RWPE1 (cell line): ENCODE measurements around the gene CASK.
"Not testable (repeated sequence)": the region's sequence is repeated elsewhere in the genome, so short reads cannot be mapped to it uniquely, and the experiment has no call there.

Experiments used
- CTCF ChIA-PET: fragments of 350-600 bp; sonication (Branson Sonifier 250); formaldehyde crosslinking; extraction: SDS; loops from one replicate; lab custom pipeline; 2021; lab: Yijun Ruan, JAX
- POLR2A ChIA-PET: fragments of 400-600 bp; formaldehyde crosslinking; extraction: SDS; loops from one replicate; lab custom pipeline; 2020; ENCODE audit warnings: antibody characterized with exemption; ENCODE audit not compliant: low non-redundant PET; lab: Yijun Ruan, JAX
- DNase-seq: peaks from one replicate; pipeline ENCODE4 v3.0.0; 2012; ENCODE audit warnings: low spot score
- H3K27ac ChIP-seq: fragments of 450-650 bp; 2 replicates; pipeline ENCODE4 v1.5.1; 2017
- CTCF ChIP-seq: fragments of 450-650 bp; conservative IDR thresholded peaks from 2 replicates; pipeline ENCODE4 v1.5.1; 2017; ENCODE audit warnings: low read depth, mild to moderate bottlenecking

The CASK gene

GRCh38 chrX:41655631-41656030 is 267.7 kb downstream of the CASK start:
- no peak overlapping the region for H3K27ac ChIP-seq
- ChIA-PET CTCF (interaction anchor here (0.5 to 0.7 kb wide), 2 partner anchors 30 to 322 kb away, joined by 3 read pairs; no protein-coding TSS in a partner anchor), POLR2A (no interaction called here)
- DNase-seq: peak; percentile 3
- no peak for TF ChIP-seq CTCF

- no peak for TF ChIP-seq CTCF
- ChIA-PET CTCF (interaction anchor here (0.5 to 0.7 kb wide), 2 partner anchors 29 to 323 kb away, joined by 3 read pairs; no protein-coding TSS in a partner anchor), POLR2A (no interaction called here)
- no peak for DNase-seq
- no peak overlapping the region for H3K27ac ChIP-seq
Observed at GRCh38 chrX:41655101-41655500, 268.3 kb downstream of the CASK start.

GRCh38 chrX:41653125-41653524 is 270.2 kb downstream of the CASK start:
- no peak overlapping the region for H3K27ac ChIP-seq
- DNase-seq: no peak
- TF ChIP-seq CTCF: no peak
- POLR2A ChIA-PET: no interaction called here
- CTCF ChIA-PET: no interaction called here

GRCh38 chrX:41646201-41646600 is 277.2 kb downstream of the CASK start:
- H3K27ac ChIP-seq, POLR2A ChIA-PET, DNase-seq, CTCF ChIA-PET: not testable (repeated sequence)

- CTCF ChIA-PET: no interaction called here
- no peak for TF ChIP-seq CTCF
- H3K27ac ChIP-seq: no peak overlapping the region
- POLR2A ChIA-PET: no interaction called here
- DNase-seq: no peak
Observed at GRCh38 chrX:41634284-41634683, 289.1 kb downstream of the CASK start.

GRCh38 chrX:41630091-41630490 is 293.3 kb downstream of the CASK start:
- no peak for TF ChIP-seq CTCF
- H3K27ac ChIP-seq: no peak overlapping the region
- POLR2A ChIA-PET: no interaction called here
- CTCF ChIA-PET: no interaction called here
- no peak for DNase-seq

GRCh38 chrX:41629539-41629938 is 293.8 kb downstream of the CASK start:
- DNase-seq: no peak
- no peak overlapping the region for H3K27ac ChIP-seq
- TF ChIP-seq CTCF: no peak
- CTCF ChIA-PET: no interaction called here
- POLR2A ChIA-PET: no interaction called here
